ENCODE results near the gene PPP1R26.
"Not testable (repeated sequence)": the region's sequence is repeated elsewhere in the genome, so short reads cannot be mapped to it uniquely, and the experiment has no call there.

Gene PPP1R26, protein sequence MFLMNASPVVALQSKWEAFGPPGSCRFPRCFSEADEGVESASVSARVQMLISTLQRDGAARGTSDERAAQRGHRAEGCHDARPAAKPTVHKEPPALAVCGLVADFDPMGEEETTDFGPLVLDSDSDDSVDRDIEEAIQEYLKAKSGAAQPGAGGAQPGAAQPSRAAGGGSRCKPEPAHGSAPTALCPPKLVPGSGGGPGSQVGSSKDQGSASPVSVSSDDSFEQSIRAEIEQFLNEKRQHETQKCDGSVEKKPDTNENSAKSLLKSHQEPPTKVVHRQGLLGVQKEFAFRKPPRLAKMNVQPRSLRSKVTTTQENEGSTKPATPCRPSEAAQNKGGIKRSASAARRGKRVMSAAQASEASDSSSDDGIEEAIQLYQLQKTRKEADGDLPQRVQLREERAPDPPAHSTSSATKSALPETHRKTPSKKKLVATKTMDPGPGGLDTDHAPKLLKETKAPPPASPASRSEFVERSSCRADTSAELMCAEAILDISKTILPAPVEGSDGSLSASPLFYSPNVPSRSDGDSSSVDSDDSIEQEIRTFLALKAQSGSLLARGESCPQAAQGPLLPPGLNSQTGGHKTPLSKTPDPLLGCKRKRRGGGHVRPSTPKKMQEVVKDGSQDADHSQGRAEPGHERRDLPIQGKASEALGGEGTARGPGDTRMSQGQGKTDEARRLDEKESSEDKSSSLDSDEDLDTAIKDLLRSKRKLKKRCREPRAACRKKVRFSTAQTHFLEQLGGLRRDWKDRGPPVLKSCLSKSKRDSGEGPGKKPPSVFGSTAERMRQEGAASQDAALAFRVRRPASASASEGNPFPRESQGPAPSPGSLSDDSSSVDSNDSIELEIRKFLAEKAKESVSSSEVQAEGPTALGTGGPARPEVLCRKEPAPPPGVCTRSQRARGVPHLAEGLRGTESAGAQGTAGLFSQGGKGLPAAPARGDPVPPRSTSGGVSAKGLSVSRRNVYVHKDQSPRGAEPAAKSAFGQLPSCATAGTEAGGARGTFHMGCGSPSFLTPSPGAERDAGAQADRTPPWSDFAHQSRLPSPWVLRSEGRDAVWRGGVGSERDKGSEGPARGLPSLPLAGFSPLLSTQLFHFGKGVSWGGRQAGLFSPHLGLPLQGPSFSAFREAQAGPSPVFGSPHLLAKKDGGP (N-terminal part only)

DNA sequence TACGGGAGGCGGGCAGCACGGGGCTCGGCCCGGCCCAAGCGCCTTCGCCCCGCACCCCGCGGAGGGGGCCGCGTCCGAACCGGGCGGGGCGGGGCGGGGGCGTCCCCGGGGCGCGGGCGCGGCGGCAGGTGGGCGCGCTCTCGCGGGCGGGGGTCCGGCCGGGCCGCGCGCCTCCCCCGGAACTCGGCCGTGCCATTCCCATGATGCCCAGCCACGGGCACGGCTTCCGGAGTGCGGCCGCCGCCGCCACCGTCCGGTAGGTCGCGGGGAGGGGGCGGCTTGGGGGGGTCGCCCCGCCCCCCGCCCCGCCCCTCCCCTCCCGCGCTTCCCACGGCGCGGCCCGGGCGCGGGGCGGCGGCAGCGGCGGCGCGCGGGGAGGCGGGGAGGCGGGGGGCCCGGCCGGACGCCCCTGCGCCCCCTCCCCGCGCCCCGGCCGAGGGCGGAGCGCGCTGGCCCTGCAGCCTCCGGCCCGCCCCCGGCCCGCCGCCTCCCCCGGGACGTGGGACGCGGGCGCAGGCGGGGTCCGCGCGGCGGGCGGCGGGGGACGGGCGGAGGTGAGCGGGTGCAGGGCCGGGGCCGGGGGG lies at the start of gene PPP1R26:
TSS of gene PPP1R26 (plus strand) at position 314 of the 584 bp plus-strand sequence. CDS start 4,729 bp downstream, outside the sequence.
- DNase-seq = no peak

DNA sequence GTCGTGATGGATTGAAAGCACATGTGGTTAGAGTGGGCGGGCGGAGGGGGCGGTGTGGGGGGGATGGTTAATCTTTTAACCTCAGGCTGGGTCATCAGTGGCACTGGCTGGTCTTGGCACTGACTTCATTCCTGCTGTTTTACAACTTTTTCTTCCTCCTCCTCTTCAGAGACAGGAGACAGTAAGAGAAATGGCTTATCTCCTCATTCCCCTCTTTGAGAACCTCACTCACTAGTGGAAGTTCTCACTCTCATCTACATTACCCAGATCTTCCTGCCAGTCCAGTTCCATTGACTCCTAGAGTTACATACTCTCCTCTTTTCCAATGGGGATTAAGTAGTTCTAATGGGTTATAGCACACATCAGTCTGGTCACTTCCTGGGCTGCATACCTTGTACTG lies 42.3 kb upstream of the PPP1R26 start:
- DNase-seq = no peak

DNA sequence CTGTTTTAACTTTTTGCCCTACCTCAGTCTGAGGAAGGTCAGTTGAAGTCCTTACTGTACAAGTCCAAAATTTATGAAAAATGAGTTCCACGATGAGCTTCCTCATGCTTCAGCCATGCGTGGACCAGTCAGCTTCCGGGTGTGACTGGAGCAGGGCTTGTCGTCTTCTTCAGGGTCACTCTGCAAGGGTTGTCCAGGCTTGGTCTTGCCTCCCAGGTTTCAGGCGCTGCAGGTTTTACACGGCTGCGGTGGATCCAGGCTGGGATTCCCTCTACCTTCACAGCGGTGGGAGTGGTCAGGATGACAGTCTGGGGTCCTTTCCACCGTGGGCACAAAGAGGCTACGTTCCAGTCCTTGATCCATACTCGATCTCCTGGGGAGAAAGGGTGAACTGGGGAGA lies 41.9 kb upstream of the PPP1R26 start:
- DNase-seq = not testable (repeated sequence)

DNA sequence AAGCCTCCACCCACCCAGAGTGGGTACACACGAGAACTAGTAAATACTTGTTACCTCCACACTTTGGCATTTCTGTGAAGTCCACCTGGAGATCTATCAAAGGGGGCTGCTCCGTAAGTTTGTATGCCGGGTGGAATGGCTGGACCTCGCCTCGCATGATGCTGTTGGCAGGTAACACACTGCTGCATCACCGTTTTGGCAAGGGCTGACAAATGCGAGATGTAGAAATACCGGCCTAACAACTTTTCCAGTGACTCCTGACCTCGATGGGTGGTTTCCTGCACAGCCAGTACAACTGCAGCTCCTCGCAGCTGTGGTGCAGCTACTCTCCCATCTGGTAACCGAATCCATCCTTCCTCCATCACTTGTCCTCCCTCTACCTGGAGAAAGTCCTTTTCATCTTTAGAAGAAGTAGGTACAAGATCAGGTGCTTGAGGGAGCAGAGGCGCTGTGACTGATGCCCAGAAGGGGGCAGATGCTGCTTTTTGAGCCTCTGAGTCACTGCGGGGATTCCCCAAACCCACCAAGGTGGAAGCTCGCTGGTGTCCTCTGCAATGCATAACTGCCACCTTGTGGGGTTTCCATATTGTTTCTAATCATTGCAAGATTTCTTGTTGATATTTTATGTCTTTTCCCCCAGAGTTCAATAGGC lies 40.9 kb upstream of the PPP1R26 start:
- DNase-seq = not testable (repeated sequence)

DNA sequence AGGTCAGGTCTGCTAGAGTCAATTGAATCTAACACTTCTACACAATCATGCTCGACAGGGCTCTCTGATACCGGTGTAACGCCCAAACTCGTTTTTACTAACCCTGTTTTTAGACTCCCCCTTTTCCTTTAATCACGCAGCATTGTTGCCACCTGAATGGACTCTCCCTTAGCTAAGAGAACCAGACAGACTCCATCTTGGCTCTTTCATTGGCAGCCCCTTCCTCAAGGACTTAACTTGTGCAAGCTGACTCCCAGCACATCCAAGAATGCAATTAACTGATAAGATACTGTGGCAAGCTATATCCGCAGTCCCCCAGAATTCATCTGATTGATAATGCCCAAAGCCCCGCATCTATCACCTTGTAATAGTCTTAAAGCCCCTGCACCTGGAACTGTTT lies 40.1 kb upstream of the PPP1R26 start:
- DNase-seq = not testable (repeated sequence)

DNA sequence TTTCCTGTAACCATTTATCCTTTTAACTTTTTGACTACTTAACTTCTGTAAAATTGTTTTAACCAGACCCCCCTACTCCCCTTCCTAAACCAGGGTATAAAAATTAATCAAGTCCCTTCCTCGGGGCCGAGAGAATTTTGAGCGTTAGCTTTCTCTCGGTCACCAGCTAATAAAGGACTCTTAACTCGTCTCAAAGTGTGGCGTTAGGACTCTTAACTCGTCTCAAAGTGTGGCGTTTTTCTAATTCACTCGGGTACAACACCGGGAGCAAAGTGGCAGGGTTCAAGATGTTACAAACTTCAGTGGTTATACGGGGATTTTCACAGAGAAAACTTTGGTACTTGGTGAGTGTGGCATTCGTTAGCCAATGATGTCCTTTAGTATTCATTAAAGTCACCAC lies 39.7 kb upstream of the PPP1R26 start:
- DNase-seq = no peak

DNA sequence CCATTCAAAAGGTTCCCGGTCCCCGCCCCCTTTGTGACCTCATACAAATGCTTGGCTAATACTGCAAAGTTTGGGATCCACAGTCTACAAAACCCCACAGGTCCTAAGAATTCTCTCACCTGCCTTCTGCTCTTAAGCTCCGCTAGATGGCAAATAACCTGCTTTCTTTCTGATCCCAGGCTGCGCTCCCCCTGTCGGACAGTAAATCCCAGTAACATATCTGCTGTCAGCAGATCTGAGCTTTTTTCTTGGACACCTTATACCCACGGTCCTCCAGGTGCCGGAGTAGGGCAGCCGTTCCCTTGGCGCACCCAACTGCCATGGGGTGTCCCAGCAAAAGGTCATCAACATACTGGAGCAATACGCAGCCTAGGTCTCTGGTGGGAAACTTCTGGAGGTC lies 39.0 kb upstream of the PPP1R26 start:
- no peak for DNase-seq

DNA sequence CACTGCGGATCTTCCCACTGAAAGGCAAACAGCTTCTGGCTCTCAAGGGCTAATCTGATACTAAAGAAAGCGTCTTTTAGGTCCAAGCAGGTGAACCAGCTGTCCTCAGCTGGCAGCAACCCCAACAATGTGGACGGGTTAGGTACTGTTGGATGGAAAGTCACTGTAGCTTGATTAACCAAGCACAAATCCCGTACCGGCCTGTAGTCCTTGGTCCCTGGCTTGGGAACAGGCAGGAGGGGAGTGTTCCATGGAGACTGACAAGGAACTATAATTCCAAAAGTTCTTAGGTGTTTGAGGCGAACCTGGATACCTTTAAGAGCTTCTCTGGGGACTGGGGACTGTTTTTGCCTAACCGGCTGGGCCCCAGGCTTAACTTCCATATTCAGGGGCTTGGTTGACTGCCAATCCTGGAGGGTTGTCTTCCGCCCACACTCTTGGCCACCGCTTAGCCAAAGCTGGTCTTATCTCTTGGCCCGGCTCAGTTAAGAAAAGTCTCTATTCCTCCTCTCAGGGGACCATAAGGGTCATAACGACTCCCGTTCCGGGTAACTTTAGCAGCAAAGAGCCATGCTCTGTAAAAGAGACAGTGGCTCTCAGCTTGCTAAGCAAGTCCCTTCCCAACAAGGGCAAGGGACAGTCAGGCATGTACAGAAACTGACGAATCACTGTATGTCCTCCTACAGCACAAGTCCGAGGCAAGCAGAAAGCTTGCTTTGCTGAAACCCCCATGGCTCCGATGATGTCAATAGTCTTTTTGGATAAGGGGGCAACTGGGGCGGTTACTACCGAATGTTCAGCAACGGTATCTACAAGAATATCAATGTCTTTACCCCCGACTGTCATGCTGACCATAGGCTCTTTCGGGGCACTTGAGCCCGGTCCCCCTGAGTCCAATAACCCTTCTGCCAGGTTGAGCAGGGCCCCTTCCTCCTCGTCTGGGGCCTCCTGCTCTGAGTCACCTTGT lies 38.2 kb upstream of the PPP1R26 start:
- DNase-seq = not testable (repeated sequence)

DNA sequence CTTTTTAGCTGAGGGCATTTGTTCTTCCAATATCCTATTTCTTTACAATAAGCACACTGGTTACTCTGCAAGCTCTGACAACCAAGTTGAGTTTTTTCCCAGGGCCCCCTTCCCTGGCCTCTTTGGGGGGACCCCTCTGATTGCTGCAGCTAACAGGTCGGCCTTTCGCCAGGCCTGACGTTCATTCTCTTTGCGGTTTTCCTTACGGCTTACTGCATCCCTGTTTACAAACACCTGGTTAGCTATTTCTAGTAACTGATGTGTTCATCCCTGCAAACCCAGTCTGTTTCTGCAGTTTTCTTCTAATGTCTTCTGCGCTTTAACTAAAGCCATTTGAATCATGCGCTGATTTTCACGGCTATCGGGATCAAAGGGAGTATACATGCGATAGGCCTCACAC lies 37.5 kb upstream of the PPP1R26 start:
- DNase-seq = no peak

DNA sequence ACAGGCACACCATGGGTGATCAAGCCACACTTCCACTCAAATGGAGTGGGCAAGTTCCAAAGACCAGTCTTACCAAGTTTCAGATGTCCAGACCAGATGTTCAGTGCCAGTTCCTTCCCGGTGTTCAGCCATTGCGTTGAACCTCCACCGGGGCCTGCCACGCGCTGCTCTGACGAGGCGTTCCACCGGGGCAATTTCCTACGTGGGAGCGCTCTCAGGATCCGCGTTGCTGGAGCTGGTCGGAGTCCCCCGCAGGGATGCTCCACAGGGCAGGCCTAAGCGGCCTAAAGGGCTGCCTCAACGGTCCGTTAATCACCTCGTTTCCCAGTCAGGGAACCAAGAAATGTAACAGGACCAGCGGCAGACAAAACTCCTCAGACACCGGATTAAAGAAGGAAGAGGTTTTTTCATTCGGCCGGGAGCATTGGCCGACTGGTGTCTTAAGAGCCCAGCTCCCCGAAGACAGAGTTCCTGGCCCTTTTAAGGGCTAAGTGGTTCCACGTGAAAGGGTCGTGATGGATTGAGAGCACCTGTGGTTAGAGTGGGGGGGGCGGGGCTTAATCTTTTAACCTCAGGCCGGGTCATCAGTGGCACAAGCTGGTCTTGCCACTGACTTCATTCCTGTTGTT lies 35.7 kb upstream of the PPP1R26 start:
- no peak for DNase-seq

DNA sequence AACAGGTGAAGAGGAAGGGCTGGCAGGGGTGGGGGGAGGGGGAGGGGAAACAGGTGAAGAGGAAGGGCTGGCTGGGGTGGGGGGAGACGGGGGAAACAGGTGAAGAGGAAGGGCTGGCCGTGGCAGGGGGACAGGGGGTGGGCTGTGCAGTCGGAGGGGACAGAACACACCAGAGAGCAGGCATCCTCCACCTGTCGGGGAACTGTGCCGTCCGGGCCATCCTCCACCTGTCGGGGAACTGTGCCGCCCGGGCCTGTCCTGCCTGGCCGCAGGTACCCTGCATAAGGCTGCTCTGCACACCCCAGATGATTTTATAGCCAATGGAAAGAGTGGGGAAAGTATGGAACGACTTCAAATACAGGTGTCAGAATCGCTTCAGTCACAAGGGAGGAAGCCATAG lies 32.5 kb upstream of the PPP1R26 start:
- no peak for DNase-seq

DNA sequence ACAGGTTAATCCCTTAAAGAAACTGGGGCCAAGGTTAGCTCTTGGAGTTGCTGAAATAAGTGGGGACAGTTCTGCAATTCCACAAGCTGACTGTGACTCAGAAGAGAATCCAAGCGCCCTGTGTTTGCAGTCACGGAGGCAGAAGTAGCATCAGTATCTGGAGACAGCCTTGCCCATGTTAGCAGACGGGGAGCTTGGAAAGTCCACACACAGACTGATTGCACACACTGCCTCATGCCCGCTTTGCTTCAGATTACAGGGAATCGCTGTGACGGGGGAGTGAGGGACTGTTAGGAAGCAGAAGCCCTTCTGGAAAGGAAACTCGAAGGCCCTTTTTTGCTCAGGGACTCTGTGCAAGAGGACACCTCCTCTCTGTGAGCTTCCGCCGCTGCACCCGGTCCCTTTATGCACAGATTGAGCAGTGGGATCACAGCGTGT lies 30.9 kb upstream of the PPP1R26 start:
- no peak for DNase-seq

DNA sequence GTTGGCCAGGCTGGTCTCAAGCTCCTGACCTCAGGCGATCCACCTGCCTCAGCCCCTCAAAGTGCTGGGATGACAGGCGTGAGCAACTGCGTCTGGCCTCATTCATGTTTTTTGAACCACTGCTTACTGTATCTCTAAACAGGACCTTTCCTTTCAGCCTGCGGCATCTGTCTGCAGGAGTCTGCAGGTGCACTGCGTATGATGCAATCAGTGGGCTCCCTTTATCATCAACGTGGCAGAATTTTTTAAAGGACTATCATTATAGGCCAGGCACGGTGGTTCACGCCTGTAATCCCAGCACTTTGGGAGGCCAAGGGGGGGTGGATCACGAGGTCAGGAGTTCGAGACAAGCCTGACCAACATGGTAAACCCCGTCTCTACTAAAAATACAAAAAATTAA lies 30.1 kb upstream of the PPP1R26 start:
- DNase-seq = not testable (repeated sequence)

DNA sequence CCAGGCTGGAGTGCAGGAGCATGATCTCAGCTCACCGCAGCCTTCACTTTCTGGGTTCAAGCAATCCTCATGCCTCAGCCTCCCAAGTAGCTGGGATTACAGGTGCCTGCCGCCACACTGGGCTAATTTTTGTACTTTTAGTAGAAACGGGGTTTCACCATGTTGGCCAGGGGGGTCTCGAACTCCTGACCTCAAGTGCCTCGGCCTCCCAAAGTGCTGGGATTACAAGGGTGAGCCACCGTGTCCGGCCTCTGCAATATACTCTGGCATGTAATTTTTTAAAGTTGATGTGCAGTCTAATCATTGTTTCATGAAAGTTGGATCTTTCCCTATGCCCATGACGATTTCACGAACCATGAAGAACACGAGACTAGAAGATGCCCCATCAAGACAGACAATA lies 28.6 kb upstream of the PPP1R26 start:
- no peak for DNase-seq

DNA sequence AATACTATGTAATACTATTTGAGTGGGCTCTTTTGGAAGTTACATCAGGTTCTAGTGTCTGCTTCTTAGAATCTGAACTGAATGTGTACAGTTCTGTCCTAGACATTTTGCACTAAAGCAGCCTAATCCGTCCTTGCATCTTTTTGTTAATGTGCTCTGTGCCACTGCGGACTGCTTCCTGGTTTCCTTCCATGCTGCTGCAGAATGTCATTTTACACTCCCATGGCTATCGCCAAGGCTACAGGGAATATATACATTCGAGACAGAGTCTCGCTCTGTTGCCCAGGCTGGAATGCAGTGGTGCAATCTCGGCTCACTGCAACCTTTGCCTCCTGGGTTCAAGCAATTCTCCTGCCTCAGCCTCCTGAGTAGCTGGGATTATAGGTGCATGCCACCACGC lies 27.7 kb upstream of the PPP1R26 start:
- not testable (repeated sequence) for DNase-seq

DNA sequence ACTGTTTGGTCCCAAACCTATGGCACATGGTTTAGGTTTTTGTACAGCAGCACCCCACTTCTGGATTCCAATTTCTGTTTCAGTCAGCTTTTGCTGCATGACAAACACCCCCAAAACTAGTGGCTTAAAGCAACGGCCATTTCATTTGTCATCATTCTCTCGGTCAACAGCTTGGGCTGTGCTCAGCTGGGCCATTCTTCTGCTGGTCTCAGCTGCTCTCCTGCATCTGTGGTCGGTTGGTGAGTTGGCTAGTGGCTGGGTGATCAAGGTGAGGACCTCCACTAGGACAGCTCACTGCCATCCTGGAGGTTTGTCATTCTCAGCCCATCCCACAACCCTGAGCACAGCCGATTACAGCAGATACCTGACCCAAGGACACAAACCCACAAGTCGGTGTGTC lies 24.8 kb upstream of the PPP1R26 start:
- no peak for DNase-seq

DNA sequence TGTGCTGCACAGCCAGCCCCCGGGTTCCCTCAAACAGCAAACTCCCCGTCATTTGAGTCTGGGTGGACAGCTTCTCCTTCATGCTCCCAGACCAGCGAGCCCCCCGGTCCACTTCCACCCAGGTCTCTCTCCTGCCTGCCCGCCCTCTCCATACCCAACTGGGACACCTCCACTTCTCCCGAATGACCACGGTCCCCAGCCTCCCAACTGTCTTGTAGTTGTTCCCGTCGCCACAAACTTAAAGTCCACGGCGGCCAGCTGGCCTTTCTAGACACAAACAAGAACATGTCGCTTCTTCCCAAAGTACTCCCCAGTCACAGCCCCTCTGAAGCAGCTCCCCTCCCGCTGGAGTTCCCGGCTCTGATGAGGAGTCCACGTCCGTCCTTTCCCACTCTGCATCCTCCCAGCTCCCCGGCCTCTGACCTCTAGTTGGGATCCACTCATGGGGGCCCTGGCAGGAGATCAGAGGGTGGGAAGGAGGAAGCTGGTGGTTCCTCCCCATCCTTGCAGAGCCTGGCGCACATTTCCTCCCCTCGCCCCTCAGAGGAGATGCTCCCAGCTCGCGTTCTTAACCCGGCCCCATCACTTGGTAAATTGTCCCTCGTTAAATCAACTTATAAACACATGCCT lies 24.1 kb upstream of the PPP1R26 start:
- no peak for DNase-seq

DNA sequence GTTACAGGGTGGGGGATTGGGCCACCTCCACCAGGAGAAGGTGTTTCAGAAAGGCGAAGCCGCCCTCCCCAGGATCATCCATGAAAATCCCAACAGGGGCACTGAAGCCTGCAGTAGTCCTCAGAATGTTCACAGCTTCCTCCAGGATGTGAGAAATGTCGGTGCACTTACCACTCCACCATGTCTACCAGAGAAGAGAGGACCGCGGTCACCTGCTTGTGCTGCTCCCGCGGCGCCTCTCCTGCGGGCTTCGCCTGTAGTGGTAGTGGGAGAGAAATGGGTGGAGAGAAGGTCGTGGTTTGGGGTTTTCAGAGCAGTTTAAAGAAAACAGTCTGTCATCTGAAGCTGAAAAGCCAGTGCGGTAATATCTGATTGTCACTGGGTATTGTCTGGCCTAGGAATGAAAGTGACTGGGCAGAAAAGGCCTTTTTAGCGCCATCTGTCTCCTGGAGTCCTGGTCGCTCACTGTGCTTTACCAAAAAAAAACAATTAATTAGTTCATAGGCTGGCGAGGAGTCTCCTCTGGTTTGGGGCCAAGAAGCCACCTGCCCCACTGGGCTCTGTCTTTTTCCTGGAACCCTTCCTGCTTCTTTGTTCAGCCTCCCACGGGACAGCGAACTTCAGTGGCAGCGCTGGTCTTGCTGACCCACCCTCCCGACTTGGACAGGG lies 23.0 kb upstream of the PPP1R26 start:
- no peak for DNase-seq

DNA sequence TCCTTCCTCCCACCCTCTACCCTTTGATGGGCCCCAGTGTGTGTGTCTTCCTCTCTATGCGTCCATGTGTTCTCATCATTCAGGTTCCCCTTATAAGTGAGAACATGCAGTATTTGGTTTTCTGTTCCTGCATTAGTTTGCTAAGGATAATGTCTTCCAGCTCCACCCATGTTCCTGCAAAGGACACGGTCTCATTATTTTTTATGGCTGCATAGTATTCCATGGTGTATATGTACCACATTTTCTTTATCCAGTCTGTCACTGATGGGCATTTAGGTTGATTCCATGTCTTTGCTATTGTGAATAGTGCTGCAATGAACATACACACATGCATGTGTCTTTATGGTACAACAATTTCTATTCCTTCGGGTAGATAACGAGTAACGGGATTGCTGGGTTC lies 21.1 kb upstream of the PPP1R26 start:
- DNase-seq = not testable (repeated sequence)

DNA sequence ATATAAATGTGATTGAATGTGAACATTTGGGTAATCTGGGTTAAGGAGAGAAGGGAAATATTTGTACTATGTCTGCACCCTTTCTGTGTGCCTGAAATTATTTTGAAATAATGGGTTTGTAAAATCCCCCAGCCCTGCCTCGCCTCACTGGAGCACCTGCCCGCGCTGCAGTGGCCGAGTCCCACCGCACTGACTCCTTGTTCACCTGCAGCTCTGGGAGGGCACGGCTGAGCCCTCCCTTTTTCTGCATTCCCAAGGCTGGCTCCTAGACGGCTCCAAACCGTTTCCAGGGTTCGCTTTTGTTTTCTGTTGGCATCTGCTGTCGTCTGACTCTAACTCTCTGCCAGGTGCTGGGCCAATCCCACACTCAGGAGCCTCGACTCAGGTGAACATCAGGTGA lies 17.6 kb upstream of the PPP1R26 start:
- no peak for DNase-seq

Measured in fibroblast of skin of right quadriceps (primary cell).